Daoy (cell line): ENCODE data around the gene KCNT1. TPM values are rescaled to one million over a fixed set of nuclear protein-coding genes. Genes with fewer than 3 reads are reported as not detected.

Source experiments
- DNase-seq: peaks from one replicate; pipeline ENCODE4 v3.0.0-alpha.2; 2015; ENCODE audit warnings: low read depth
- total RNA-seq: library from RNA; depleted of rRNA; stranded (reverse); fragments of >200 nt; shearing (Covaris generic); gene quantifications from 2 replicates; pipeline ENCODE4 v1.2.3, GENCODE V29; 2014

KCNT1 gene
- total RNA-seq, 1 experiment from 2014 or later: not detected

DNA sequence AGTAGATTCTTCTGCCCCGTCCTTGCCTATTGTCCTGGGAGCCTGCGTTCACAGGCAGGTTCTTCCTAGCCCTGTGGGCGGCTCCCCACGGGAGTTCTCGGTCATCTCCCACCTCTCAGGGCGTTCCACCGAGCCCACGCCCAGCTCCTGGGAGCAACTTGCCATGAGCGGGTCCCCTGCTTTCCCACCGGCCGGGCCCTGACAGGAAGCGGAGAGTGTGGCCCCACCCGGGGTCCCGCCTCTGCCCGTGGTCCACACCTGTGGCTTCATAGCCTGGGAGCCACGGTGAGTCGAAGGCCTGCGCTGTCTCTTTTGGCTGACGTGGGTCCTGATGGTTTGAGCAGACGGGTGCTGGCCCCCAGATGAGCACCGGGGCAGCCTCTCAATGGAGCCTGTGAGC is 43.2 kb downstream of the KCNT1 start:
- DNase-seq: no peak

GRCh38 chr9:135745686-135746324 is 43.8 kb downstream of the KCNT1 start:
- DNase-seq: no peak

GRCh38 chr9:135746565-135746964 is 44.6 kb downstream of the KCNT1 start:
- DNase-seq: no peak

DNA sequence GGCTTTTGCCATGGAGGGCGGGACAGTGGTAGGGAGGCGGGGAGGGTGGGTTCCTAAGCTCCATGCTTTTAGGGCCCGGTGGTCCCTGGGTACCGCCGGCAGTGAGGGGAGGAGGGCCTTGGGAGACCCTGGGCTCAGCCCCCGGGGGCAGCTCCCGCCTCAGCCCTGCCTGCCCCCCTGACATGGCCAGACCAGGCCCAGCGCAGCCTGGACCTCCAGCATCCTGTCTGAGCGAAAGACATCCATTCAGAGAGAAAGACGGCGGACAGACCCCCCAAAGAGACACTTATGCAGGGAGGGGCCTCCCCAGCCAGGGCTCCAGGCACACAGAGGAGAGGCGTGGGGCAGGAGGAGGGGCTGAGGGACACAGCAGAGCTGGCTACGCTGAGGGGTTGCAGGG is 45.3 kb downstream of the KCNT1 start:
- no peak for DNase-seq

DNA sequence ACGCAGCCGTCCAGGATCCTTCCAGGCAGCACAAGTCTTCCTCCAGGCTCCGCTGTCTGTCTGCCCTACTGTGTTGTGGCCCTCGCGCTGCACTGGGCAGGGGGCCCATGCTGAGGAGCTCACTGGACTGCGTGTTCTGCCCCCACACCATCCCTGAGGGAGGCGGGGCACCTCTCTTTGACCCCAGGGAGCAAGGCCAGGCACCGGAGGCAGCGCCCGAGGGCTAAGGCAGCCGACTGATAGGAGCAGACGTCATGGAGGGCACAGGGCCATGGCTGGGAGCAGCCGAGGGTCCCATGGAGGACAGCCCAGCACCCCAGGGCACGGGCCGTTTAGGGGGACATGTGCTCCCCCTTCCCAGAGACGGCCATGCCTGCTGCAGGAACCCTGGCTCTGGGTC is 46.7 kb downstream of the KCNT1 start:
- DNase-seq: no peak

DNA sequence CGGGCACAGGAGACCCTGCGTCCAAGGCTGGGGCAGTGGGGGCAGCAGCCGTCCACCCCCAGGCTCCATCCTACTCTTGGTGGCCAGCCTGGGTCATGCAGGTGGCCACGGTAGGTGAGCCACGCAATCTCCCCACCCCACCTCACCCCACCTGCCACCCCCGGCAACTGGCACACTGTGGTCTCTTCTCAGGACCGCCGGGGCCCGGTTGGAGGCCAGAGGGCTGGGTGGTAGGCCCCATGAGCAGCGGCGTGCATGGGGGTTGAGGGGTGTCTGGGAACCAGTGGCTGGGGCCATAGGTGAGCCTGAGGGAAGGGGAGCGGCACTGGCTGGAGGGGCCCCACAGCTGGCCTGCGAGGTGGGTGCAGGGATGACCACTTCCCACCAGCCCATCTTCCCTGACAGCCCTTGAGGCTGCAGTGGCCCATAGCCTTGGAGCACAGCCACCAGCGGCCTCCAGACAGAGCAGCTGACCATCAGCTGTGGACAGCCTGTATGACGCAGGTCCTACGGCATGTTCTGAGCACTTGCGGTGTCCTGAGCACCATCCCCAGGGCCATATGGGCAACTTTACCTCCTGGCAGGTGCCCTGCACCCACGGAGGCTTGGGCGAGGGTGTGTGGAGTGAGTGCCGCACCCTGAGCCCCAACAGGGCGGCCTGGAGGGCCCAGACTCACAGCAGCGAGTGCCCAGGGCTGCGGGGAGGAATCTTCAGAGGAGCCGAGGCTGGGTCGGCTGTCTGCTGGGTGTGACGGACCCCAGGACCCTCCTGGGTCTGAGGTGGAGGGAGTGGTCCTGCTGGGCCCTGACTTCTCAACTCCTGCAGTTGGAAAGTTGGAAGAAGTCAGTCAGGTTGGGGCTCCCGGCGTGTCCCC is 47.4 kb downstream of the KCNT1 start:
- DNase-seq: no peak

DNA sequence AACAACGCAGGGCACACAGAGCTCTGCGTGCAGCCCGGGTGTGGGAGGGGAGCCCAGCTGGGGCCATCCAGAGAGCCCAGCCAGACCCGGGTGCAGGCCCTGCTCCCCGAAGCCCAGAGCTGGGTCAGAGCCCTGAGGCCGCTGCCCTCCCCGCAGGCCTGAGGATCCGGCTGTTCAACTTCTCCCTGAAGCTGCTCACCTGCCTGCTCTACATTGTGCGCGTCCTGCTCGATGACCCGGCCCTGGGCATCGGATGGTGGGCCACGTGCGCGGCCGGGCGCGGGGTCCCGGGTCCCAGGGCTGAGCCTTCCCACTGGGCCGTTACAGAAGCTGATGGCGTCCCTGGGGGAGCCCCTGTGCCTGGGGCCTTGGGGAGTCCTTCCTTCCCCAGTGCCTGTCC is 48.8 kb downstream of the KCNT1 start:
- no peak for DNase-seq

GRCh38 chr9:135751501-135751900 is 49.5 kb downstream of the KCNT1 start:
- no peak for DNase-seq

DNA sequence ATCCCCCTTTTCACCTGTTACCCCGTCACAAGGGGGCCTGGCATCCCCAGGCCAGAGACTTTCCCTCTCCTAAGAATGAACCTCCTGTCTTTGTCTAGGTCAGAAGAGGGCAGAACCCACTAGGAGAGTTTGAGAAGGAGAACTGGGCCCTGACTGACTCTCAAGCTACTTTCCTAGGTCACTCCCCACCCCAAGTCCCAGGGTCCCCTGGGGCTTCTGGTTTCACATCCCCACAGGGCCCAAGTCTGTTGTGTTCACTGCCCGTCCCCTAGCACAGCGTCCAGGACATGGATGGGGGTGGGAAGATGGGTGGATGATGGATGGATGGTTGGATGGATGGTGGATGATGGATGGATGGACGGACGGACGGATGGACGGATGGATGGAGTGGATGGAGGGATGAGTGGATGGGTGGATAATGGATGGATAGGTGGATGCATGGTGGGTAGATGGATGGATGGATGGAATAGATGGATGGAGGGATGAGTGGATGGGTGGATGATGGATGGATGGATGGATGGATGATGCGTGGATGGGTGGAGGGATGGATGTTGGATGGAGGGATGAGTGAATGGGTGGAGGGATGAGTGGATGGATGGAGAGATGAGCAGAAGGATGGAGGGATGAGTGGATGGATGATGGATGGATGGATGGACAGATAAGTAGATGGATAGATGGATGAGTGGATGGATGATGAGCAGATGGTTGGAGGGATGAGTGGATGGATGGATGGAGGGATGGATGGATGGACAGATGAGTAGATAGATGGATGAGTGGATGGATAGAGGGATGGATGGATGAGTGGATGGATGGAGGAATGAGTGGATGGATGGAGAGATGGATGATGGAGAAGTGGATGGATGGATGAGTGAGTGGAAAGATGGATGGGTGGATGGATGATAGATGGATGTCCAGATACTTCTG is 50.6 kb downstream of the KCNT1 start:
- no peak for DNase-seq

- no peak for DNase-seq
Observed at GRCh38 chr9:135753391-135754105, 51.6 kb downstream of the KCNT1 start.

GRCh38 chr9:135756576-135756975 is 54.6 kb downstream of the KCNT1 start:
- DNase-seq: no peak

DNA sequence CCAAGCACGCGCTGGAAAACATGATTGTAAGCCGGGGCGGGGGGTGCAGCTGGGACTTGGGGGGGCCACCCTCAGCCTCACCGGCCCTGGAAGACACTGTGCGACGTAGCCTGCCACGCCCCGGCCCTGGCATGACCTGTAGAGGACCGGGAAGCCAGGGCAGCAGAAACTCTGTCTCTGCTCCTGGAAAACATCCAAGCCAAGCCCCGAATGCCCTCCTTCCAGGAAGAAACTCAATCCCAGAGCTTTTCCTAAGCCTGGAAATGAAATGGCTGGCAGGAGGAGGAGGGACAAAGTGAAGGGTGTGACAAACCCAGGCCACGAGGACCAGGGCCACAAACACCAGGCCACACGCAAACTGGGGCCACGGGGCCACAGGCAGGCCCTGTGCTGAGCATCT is 55.4 kb downstream of the KCNT1 start:
- no peak for DNase-seq

DNA sequence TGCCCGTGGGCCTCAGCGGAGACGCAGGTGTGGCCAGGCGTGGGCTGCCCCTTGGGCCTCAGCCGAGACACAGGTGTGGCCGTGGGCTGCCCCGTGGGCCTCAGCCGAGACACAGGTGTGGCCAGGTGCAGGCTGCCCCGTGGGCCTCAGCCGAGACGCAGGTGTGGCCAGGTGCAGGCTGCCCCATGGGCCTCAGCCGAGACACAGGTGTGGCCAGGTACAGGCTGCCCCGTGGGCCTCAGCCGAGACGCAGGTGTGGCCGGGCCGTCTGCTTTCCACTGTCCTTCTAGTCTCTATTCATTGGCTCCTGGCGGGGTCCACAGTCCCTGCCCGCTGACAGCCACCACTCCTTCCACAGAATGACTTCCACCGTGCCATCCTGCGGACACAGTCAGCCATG is 56.1 kb downstream of the KCNT1 start:
- no peak for DNase-seq

GRCh38 chr9:135758870-135759269 is 56.9 kb downstream of the KCNT1 start:
- DNase-seq: no peak

GRCh38 chr9:135759676-135760300 is 57.8 kb downstream of the KCNT1 start:
- no peak for DNase-seq

DNA sequence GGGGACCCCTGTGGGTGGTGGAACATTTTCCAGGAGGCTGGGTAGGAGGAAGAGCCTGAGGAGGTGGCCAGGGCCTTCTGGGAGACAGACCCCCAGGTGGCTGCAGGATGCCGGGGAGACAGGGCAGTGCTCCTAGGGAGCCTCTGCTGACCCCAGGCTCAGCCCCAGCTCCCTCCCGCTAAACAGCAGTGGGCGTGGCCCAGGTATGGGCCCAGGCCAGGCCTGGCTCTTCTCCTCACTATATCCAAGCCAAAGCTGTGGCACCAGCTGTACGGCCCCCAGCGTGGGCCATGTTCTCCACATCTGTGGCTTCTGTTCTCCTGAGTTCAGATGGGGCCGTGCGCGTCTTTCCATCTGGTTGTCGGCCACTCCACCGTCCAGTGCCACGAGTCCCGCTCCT is 58.5 kb downstream of the KCNT1 start:
- DNase-seq: no peak

GRCh38 chr9:135761150-135761844 is 59.3 kb downstream of the KCNT1 start:
- DNase-seq: no peak

DNA sequence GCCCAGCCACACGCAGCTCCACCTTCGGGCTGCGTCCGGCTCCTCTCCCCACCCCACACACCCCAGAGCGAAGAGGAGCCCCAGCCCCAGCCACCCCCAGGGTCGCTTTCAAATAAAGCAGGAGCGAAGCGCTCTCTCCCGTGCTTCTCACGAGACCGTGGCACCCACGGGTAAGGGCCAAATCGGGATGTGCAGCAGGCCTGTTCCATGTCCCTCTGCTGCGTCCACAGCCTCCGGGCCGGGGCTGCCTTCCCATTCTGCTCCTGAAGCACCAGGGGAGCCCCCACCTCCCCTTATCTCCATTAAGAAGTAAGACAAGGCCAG is 59.8 kb downstream of the KCNT1 start:
- no peak for DNase-seq

DNA sequence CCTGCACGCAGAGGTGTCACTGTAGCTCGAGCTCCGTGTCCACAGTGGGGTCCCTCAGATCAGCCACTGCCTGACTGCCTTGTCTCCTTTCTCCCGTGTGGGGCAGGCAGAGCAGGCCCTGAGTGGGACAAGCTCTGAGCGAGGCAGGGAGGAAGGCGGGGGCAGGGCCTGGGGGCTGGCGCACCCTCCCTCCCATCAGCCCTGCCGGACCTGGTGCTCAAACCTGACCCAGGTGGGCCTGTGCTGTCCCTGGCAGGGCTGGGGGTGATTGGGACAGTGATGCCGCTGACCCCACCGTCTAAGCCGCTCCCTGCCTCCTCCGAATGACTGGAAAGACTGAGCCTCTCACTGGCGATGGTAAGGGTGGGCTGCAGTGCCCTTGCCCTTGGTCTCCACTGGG is 60.9 kb downstream of the KCNT1 start:
- no peak for DNase-seq

DNA sequence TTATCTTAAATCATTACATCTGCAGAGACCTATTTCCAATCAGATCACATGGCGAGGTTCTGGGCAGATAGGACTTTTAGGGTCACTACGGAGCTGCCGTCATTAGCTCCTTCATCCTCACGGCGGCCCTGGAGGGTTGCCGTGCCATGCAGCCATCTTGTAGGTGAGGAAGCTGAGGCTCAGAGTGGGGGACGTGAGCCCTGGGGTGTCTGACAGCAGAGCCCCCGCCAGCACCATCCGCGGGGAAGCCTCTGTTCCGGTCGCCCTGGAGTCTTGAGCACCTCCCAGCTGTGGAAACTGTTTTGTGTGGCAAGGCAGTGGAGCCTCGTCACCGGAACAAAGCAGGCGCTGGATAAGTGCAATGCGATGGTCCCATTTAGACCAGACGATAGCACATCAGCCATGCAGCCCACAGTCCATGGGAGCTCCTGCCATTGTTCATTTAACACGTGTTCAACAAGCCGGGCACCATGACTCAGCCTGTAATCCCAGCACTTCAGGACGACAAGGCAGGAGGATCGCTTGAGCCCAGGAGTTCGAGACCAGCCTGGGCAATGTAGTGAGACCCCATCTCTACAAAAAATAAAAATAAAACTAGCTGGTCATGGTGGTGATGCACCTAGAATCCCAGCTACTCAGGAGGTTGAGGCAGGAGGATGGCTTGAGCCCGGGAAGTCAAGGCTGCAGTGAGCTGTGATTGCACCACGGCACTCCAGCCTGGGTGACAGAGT is 61.9 kb downstream of the KCNT1 start:
- DNase-seq: no peak
